H9 (cell line): ENCODE results near the gene MRPL20. TPM values are rescaled to one million over a fixed set of nuclear protein-coding genes. Genes with fewer than 3 reads are reported as not detected.
"Not testable (repeated sequence)": the region's sequence is repeated elsewhere in the genome, so short reads cannot be mapped to it uniquely, and the experiment has no call there.

Experiments used
- DNase-seq: peaks from one replicate; pipeline ENCODE4 v3.0.0-alpha.2; 2017
- H2AFZ ChIP-seq: one replicate; pipeline ENCODE4 v1.6.1; 2013; ENCODE audit warnings: mild to moderate bottlenecking, low read length, control low read depth, moderate library complexity
- H2AK5ac ChIP-seq: 2 replicates; pipeline ENCODE4 v1.6.1; 2013; ENCODE audit warnings: low read length, control low read depth, mixed read lengths; ENCODE audit not compliant: insufficient read length
- H2BK120ac ChIP-seq: one replicate; pipeline ENCODE4 v1.6.1; 2013; ENCODE audit warnings: low read depth, mild to moderate bottlenecking, low read length, control low read depth, inconsistent platforms; ENCODE audit not compliant: poor library complexity, severe bottlenecking
- H2BK12ac ChIP-seq: 2 replicates; pipeline ENCODE4 v1.6.1; 2013; ENCODE audit warnings: low read length, control low read depth, mixed read lengths, low read depth; ENCODE audit not compliant: insufficient read length
- H2BK15ac ChIP-seq: 2 replicates; pipeline ENCODE4 v1.6.1; 2013; ENCODE audit warnings: low read depth, low read length, control low read depth
- H2BK20ac ChIP-seq: one replicate; pipeline ENCODE4 v1.6.1; 2013; ENCODE audit warnings: low read depth, mild to moderate bottlenecking, low read length, control low read depth, inconsistent platforms; ENCODE audit not compliant: poor library complexity, severe bottlenecking
- H2BK5ac ChIP-seq: 2 replicates; pipeline ENCODE4 v1.6.1; 2013; ENCODE audit warnings: low read length, control low read depth, mixed read lengths; ENCODE audit not compliant: insufficient read length
- H3K14ac ChIP-seq: 2 replicates; pipeline ENCODE4 v1.6.1; 2013; ENCODE audit warnings: low read length, control low read depth; ENCODE audit not compliant: insufficient read depth
- H3K18ac ChIP-seq: 2 replicates; pipeline ENCODE4 v1.6.1; 2013; ENCODE audit warnings: low read depth, mild to moderate bottlenecking, mixed read lengths, low read length, control low read depth; ENCODE audit not compliant: insufficient read length
- H3K23ac ChIP-seq: 2 replicates; pipeline ENCODE4 v1.6.1; 2013; ENCODE audit warnings: low read length, control low read depth, mixed read lengths, low read depth; ENCODE audit not compliant: insufficient read length
- H3K23me2 ChIP-seq: 2 replicates; pipeline ENCODE4 v1.6.1; 2013; ENCODE audit warnings: low read depth, mild to moderate bottlenecking, mixed read lengths, low read length, control low read depth; ENCODE audit not compliant: insufficient read length, poor library complexity, severe bottlenecking
- H3K27ac ChIP-seq: 2 replicates; pipeline ENCODE4 v1.5.1; 2013; ENCODE audit warnings: low read length, control low read depth, mixed read lengths, low read depth; ENCODE audit not compliant: insufficient read length
- H3K27me3 ChIP-seq: 2 replicates; pipeline ENCODE4 v1.6.1; 2013; ENCODE audit warnings: low read length, control low read depth, inconsistent platforms; ENCODE audit not compliant: insufficient read depth
- H3K4ac ChIP-seq: 2 replicates; pipeline ENCODE4 v1.6.1; 2013; ENCODE audit warnings: low read depth, mild to moderate bottlenecking, control low read depth, inconsistent platforms, low read length, moderate library complexity
- H3K4me1 ChIP-seq: 2 replicates; pipeline ENCODE4 v1.6.1; 2013; ENCODE audit warnings: low read length, control low read depth, inconsistent platforms; ENCODE audit not compliant: insufficient read depth
- H3K4me2 ChIP-seq: 2 replicates; pipeline ENCODE4 v1.6.1; 2013; ENCODE audit warnings: low read length, control low read depth, mixed read lengths; ENCODE audit not compliant: insufficient read length, insufficient read depth
- H3K56ac ChIP-seq: 2 replicates; pipeline ENCODE4 v1.6.1; 2013; ENCODE audit warnings: low read depth, mild to moderate bottlenecking, mixed read lengths, low read length, control low read depth; ENCODE audit not compliant: insufficient read length
- H3K79me1 ChIP-seq: 2 replicates; pipeline ENCODE4 v1.6.1; 2013; ENCODE audit warnings: low read depth, mild to moderate bottlenecking, moderate library complexity, low read length, control low read depth, inconsistent platforms; ENCODE audit not compliant: insufficient read depth, poor library complexity, severe bottlenecking
- H3K79me2 ChIP-seq: 2 replicates; pipeline ENCODE4 v1.6.1; 2013; ENCODE audit warnings: low read length, control low read depth, inconsistent platforms; ENCODE audit not compliant: insufficient read depth
- H3K9ac ChIP-seq: 2 replicates; pipeline ENCODE4 v1.6.1; 2013; ENCODE audit warnings: low read length, control low read depth, mixed read lengths; ENCODE audit not compliant: insufficient read length; ENCODE audit errors: extremely low read depth
- H3K9me3 ChIP-seq: one replicate; pipeline ENCODE4 v1.6.1; 2013; ENCODE audit warnings: low read depth, low read length, inconsistent platforms; ENCODE audit not compliant: control insufficient read depth
- H3T11ph ChIP-seq: one replicate; pipeline ENCODE4 v1.6.1; 2013; ENCODE audit warnings: mild to moderate bottlenecking, low read length, control low read depth, inconsistent platforms
- H4K20me1 ChIP-seq: one replicate; pipeline ENCODE4 v1.6.1; 2013; ENCODE audit not compliant: control insufficient read depth, insufficient read length, insufficient read depth
- H4K5ac ChIP-seq: 2 replicates; pipeline ENCODE4 v1.6.1; 2013; ENCODE audit warnings: low read depth, mild to moderate bottlenecking, mixed read lengths, low read length, control low read depth; ENCODE audit not compliant: insufficient read length
- H4K8ac ChIP-seq: replicated peaks from 2 replicates; pipeline ENCODE4 v1.6.1; 2013; ENCODE audit warnings: low read length, control low read depth, mixed read lengths, low read depth; ENCODE audit not compliant: insufficient read length
- H4K91ac ChIP-seq: 2 replicates; pipeline ENCODE4 v1.6.1; 2013; ENCODE audit warnings: low read depth, mild to moderate bottlenecking, moderate library complexity, mixed read lengths, low read length, control low read depth; ENCODE audit not compliant: insufficient read length
- H3K27ac Mint-ChIP-seq, 3 experiments: 2 replicates in 2 of 3; 3 replicates in 1 of 3; pipeline ENCODE4 v1.8.0; 2020 to 2021; ENCODE audit warnings: mixed read lengths in 3 of 3, mild to moderate bottlenecking in 1 of 3, moderate library complexity in 1 of 3
- H3K27me3 Mint-ChIP-seq: 2 replicates; pipeline ENCODE4 v1.8.0; 2021; ENCODE audit warnings: low read depth, mild to moderate bottlenecking, moderate library complexity, mixed read lengths
- H3K36me3 Mint-ChIP-seq, 3 experiments: 2 replicates in 2 of 3; 3 replicates in 1 of 3; pipeline ENCODE4 v1.8.0; 2020 to 2021; ENCODE audit warnings: low read depth in 3 of 3, mixed read lengths in 3 of 3; ENCODE audit not compliant: insufficient read depth in 1 of 3
- H3K4me1 Mint-ChIP-seq, 2 experiments: 2 replicates each; pipeline ENCODE4 v1.8.0; 2020; ENCODE audit warnings: mixed read lengths in 2 of 2
- H3K4me3 Mint-ChIP-seq, 2 experiments: 2 replicates in 1 of 2; 3 replicates in 1 of 2; pipeline ENCODE4 v1.8.0; 2020 to 2021; ENCODE audit warnings: mild to moderate bottlenecking in 2 of 2, mixed read lengths in 2 of 2, moderate library complexity in 1 of 2
- H3K9me3 Mint-ChIP-seq, 2 experiments: 2 replicates in 1 of 2; 3 replicates in 1 of 2; pipeline ENCODE4 v1.8.0; 2020; ENCODE audit warnings: mild to moderate bottlenecking in 2 of 2, mixed read lengths in 2 of 2, moderate library complexity in 1 of 2
- CTCF ChIP-seq: fragments of 200-600 bp; sonication (generic); conservative IDR thresholded peaks from 3 replicates; pipeline ENCODE4 v1.8.0; 2021; ENCODE audit warnings: antibody characterized with exemption, mild to moderate bottlenecking
- WGBS: extraction: QIAGEN DNeasy Blood & Tissue Kit; methylation state at CpG from one replicate; pipeline ENCODE4 v1.1.7; 2013; ENCODE audit warnings: missing lambda C conversion rate, low lambda C conversion rate, mixed read lengths; ENCODE audit not compliant: insufficient read length; ENCODE audit errors: extremely low coverage; 5-methylcytosine and 5-hydroxymethylcytosine counted together
- total RNA-seq: library from RNA; stranded (reverse); gene quantifications from 2 replicates; pipeline ENCODE4 v1.2.1, GENCODE V29; 2021

Gene MRPL20
- total RNA-seq, 1 experiment from 2014 or later = 162 TPM

DNA sequence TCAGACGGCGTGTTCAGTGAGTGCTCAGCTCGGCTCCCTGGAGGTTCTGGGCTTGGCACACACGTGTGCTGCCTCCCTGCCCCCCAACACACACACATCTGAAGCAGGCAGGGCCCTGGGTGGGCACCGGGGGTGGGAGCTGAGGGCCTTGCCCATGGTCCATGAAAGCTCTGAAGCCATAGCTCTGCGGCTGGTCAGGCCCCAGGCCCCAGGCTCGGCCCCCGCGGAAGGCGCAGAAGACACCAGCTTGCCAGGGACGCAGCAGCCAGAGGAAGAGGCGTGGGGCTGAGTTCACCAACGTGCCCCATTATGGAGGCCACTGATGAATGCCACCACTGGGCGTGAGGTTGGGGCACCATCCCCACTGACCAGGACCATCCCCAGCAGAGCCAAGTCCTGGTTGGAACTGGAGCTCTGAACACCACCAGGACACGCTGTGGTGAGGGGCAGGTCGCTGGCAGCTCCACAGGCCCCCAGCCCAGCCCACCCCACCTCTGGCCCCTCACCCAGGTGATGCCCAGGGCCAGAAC is 36.3 kb downstream of the MRPL20 start:
- H3K79me1 ChIP-seq = peaks cover 13% of the 10 kb centered on the region

GRCh38 chr1:1370094-1370493 is 37.0 kb downstream of the MRPL20 start:
- not testable (repeated sequence) for H3K23me2 ChIP-seq, H2AK5ac ChIP-seq, H3K14ac ChIP-seq, H2BK12ac ChIP-seq, H3K4me2 ChIP-seq, H3K4me3 Mint-ChIP-seq, H3K56ac ChIP-seq, H2BK5ac ChIP-seq, H3K4ac ChIP-seq, H3T11ph ChIP-seq, H4K8ac ChIP-seq, H3K79me2 ChIP-seq, H2AFZ ChIP-seq, H3K4me1 ChIP-seq, H3K23ac ChIP-seq, H3K27ac ChIP-seq, H4K91ac ChIP-seq, H2BK120ac ChIP-seq, H3K27me3 Mint-ChIP-seq, H3K27me3 ChIP-seq, H3K9ac ChIP-seq, H3K9me3 Mint-ChIP-seq, H2BK15ac ChIP-seq, DNase-seq, H3K27ac Mint-ChIP-seq, H4K20me1 ChIP-seq, H4K5ac ChIP-seq, H2BK20ac ChIP-seq, H3K4me1 Mint-ChIP-seq, H3K18ac ChIP-seq
- WGBS = no CpG with 5 or more reads among the region's 14 CpGs
- H3K79me1 ChIP-seq = peaks cover 13% of the 10 kb centered on the region
- peaks cover 20% of the 10 kb centered on the region for H3K9me3 ChIP-seq
- peaks cover 6 to 20% (median 12%) of the 10 kb centered on the region in 3 experiments for H3K36me3 Mint-ChIP-seq

More for the DNA sequence above, 36.3 kb downstream of the MRPL20 start:
- Histone ChIP-seq H3K4ac (no peak overlapping the region), H3K56ac (no peak overlapping the region), H4K8ac (no peak overlapping the region), H2BK20ac (no peak overlapping the region), H2BK12ac (no peak overlapping the region), H4K5ac (no peak overlapping the region), H4K20me1 (no peaks in the 10 kb centered on the region), H3K23ac (no peak overlapping the region), H3K14ac (no peak overlapping the region), H3K23me2 (peaks cover 10% of the 10 kb centered on the region), H2BK120ac (no peak overlapping the region), H3K9ac (no peak overlapping the region), H3K4me1 (no peaks in the 10 kb centered on the region; the same call in 1 of the 2 replicates), H3K18ac (no peak overlapping the region), H3K27ac (no peak overlapping the region), H2AK5ac (peak overlapping the region; percentile 66), H3K9me3 (peaks cover 18% of the 10 kb centered on the region), H2BK15ac (no peak overlapping the region), H4K91ac (no peak overlapping the region), H2BK5ac (no peak overlapping the region), H2AFZ (no peak overlapping the region), H3K27me3 (no peaks in the 10 kb centered on the region), H3K79me2 (peaks cover 4% of the 10 kb centered on the region; the same call in 1 of the 2 replicates), H3T11ph (no peak overlapping the region), H3K4me2 (no peak overlapping the region)
- Mint-ChIP-seq H3K36me3 (peaks cover 6 to 20% (median 12%) of the 10 kb centered on the region in 3 experiments), H3K4me1 (peaks cover 3 to 4% of the 10 kb centered on the region in 2 experiments), H3K27ac (no peak overlapping the region), H3K4me3 (no peak overlapping the region), H3K27me3 (peaks cover 5% of the 10 kb centered on the region; the same call in 1 of the 2 replicates), H3K9me3 (no peaks in the 10 kb centered on the region; a peak in 1 of 5 replicates)
- TF ChIP-seq CTCF = no peak
- no CpG with 5 or more reads among the region's 16 CpGs for WGBS
- no peak for DNase-seq
